ENCODE data around the gene ZBTB7A. TPM values are rescaled to one million over a fixed set of nuclear protein-coding genes. Genes with fewer than 3 reads are reported as not detected.
"Not testable (repeated sequence)": the region's sequence is repeated elsewhere in the genome, so short reads cannot be mapped to it uniquely, and the experiment has no call there.

ZBTB7A gene
- total RNA-seq, 1 donor from 2014 or later, result 39.9 TPM

- Mint-ChIP-seq H3K4me1 (ENCODE audit: low read depth) (peaks cover 8% of the 10 kb centered on the region), H3K27ac (peak within 1 kb of the TSS; percentile 73), H3K4me3 (ENCODE audit: low read depth) (peak within 1 kb of the TSS; percentile 86), H3K36me3 (ENCODE audit: low read depth) (peaks cover 6% of the 10 kb centered on the region), H3K9me3 (no peaks in the 10 kb centered on the region), H3K27me3 (ENCODE audit: low read depth) (no peaks in the 10 kb centered on the region)
- intact Hi-C loops (cut with micrococcal nuclease), result loop anchor here (1.0 to 10.0 kb wide), 5 partner anchors 17 to 175 kb away; partner anchors contain the start of genes ANKRD24, EEF2, MAP2K2 and SIRT6
- peak; percentile 94 for DNase-seq (ENCODE audit: low spot score)
Observed at GRCh38 chr19:4007021-4007835, 59.5 kb downstream of the ZBTB7A start, which contains the start of gene PIAS4. Gene PIAS4, plus strand, starts transcription at chr19:4007736. Its CDS starts 25 bp downstream, at chr19:4007761.

GRCh38 chr19:4005436-4005835 is 61.3 kb downstream of the ZBTB7A start:
- intact Hi-C loops (cut with micrococcal nuclease), result loop anchor here (5.0 to 10.0 kb wide), 2 partner anchors 62 to 119 kb away; partner anchors contain the start of genes MAP2K2 and ZBTB7A
- H3K4me1 Mint-ChIP-seq (ENCODE audit: low read depth); H3K27me3 Mint-ChIP-seq (ENCODE audit: low read depth); H3K9me3 Mint-ChIP-seq; H3K36me3 Mint-ChIP-seq (ENCODE audit: low read depth); H3K27ac Mint-ChIP-seq; DNase-seq (ENCODE audit: low spot score): not testable (repeated sequence)
- H3K4me3 Mint-ChIP-seq (ENCODE audit: low read depth), result peak overlapping the region; percentile 68

GRCh38 chr19:4000798-4001197 is 65.9 kb downstream of the ZBTB7A start:
- not testable (repeated sequence) for H3K9me3 Mint-ChIP-seq; H3K4me3 Mint-ChIP-seq (ENCODE audit: low read depth); H3K36me3 Mint-ChIP-seq (ENCODE audit: low read depth); H3K27ac Mint-ChIP-seq; H3K4me1 Mint-ChIP-seq (ENCODE audit: low read depth); DNase-seq (ENCODE audit: low spot score); H3K27me3 Mint-ChIP-seq (ENCODE audit: low read depth)
- intact Hi-C loops (cut with micrococcal nuclease), result loop anchor here (10.0 kb wide), 1 partner anchor 124 kb away; the partner anchor contains the start of gene MAP2K2

- H3K9me3 Mint-ChIP-seq; H3K36me3 Mint-ChIP-seq (ENCODE audit: low read depth); H3K4me1 Mint-ChIP-seq (ENCODE audit: low read depth); H3K27me3 Mint-ChIP-seq (ENCODE audit: low read depth); intact Hi-C loops (cut with micrococcal nuclease); DNase-seq (ENCODE audit: low spot score); H3K4me3 Mint-ChIP-seq (ENCODE audit: low read depth); H3K27ac Mint-ChIP-seq: not testable (repeated sequence)
Observed at GRCh38 chr19:3998667-3999412, 67.9 kb downstream of the ZBTB7A start.

- Mint-ChIP-seq H3K27me3 (ENCODE audit: low read depth) (no peaks in the 10 kb centered on the region), H3K27ac (no peak overlapping the region), H3K4me1 (ENCODE audit: low read depth) (peaks cover 6% of the 10 kb centered on the region), H3K4me3 (ENCODE audit: low read depth) (no peak overlapping the region), H3K9me3 (peaks cover 3% of the 10 kb centered on the region), H3K36me3 (ENCODE audit: low read depth) (no peaks in the 10 kb centered on the region)
- intact Hi-C loops (cut with micrococcal nuclease), result no loop called here
- DNase-seq (ENCODE audit: low spot score), result no peak
Observed at GRCh38 chr19:3995607-3996006, 71.1 kb downstream of the ZBTB7A start.

Other genes with a start within 250 kb of the ZBTB7A start
- gene ZFR2, start 197.9 kb downstream of the ZBTB7A start, total RNA-seq, result 0.27 and 0.32 TPM in 2 replicates
- gene ATCAY, start 186.2 kb downstream of the ZBTB7A start, total RNA-seq, result not detected in 2 replicates
- not detected in 2 replicates for gene NMRK2, start 133.8 kb downstream of the ZBTB7A start, total RNA-seq
- 40.1 and 43.3 TPM in 2 replicates for gene DAPK3, start 95.8 kb downstream of the ZBTB7A start, total RNA-seq
- 2,377 and 2,451 TPM in 2 replicates for gene EEF2, start 81.4 kb downstream of the ZBTB7A start, total RNA-seq
- gene PIAS4, start 59.2 kb downstream of the ZBTB7A start, total RNA-seq, result 31.5 and 36.3 TPM in 2 replicates
- gene MAP2K2, start 57.2 kb upstream of the ZBTB7A start, total RNA-seq, result 131 and 141 TPM in 2 replicates
- 1.6 and 2.5 TPM in 2 replicates for gene CREB3L3, start 86.7 kb upstream of the ZBTB7A start, total RNA-seq
- 34.6 and 42.4 TPM in 2 replicates for gene SIRT6, start 115.7 kb upstream of the ZBTB7A start, total RNA-seq
- gene ANKRD24, start 115.8 kb upstream of the ZBTB7A start, total RNA-seq, result 0.30 and 0.50 TPM in 2 replicates
- 47.0 and 55.4 TPM in 2 replicates for gene EBI3, start 162.6 kb upstream of the ZBTB7A start, total RNA-seq
- gene YJU2, start 180.2 kb upstream of the ZBTB7A start, total RNA-seq, result 29.7 and 30.8 TPM in 2 replicates
- gene SHD, start 212.4 kb upstream of the ZBTB7A start, total RNA-seq, result 0.46 and 1.2 TPM in 2 replicates
- gene TMIGD2, start 235.5 kb upstream of the ZBTB7A start, total RNA-seq, result 9.2 and 10.8 TPM in 2 replicates
- 26.8 and 32.8 TPM in 2 replicates for gene FSD1, start 237.7 kb upstream of the ZBTB7A start, total RNA-seq